ENCODE data around the gene CTIF. TPM values are rescaled to one million over a fixed set of nuclear protein-coding genes. Genes with fewer than 3 reads are reported as not detected.

Gene CTIF
- total and polyA plus RNA-seq, 2 experiments from 2014 or later = 8.6 to 14.4 TPM

DNA sequence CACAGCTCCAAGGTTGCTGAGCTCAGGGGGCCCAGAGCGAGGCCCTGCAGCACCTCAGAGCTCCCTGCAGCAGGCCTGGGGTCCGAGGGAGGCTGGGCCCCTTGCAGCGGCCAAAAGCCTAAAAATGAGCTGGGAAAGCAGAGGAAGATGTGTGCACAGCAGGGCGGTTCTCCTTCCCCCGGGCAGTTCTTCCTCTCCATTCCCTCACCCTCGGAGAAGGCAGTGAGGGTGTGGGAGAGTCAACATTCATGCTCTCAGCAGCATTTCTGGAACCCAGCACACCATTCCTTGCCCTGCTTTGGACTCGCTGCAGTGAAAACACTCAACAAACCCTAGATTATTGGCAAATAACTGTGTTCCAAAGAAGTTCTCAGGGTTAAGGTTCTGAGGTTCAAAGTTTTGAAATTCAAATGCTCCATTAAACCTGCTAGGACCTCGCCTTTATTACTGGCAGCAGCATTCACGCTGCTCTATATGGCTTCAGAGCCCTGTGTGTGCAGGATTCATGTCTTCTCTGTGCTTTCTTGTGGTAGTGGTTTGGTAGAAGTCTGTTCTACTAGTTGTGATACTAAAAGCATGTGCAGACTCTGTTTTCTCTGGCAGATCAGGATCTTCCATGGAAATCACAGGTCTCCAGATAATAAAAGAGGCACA is 79.1 kb downstream of the CTIF start:
- Histone ChIP-seq H4K20me1 (replicated peaks; ENCODE audit: insufficient read depth) (no peaks in the 10 kb centered on the region), H2AFZ (no peak overlapping the region), H3K79me2 (replicated peaks; ENCODE audit: insufficient read depth) (peaks cover 12% of the 10 kb centered on the region; the same call in 1 of the 2 replicates), H3K9me2 (ENCODE audit: insufficient read depth) (no peaks in the 10 kb centered on the region), H3F3A (replicated peaks; ENCODE audit: low read depth) (no peaks in the 10 kb centered on the region), H3K27me3 (ENCODE audit: insufficient read depth) (no peaks in the 10 kb centered on the region), H3K36me3 (ENCODE audit: insufficient read depth) (no peaks in the 10 kb centered on the region), H3K4me1 (ENCODE audit: insufficient read depth) (peaks cover 16% of the 10 kb centered on the region; the same call in 1 of the 2 replicates), H3K4me2 (no peak overlapping the region), H3K4me3 (no peak overlapping the region), H3K27ac (ENCODE audit: low read depth) (no peak overlapping the region; the same call in 1 of the 2 replicates)
- Mint-ChIP-seq H3K27me3 (ENCODE audit: insufficient read depth, low read depth, poor library complexity) (peaks cover 12% of the 10 kb centered on the region), H3K4me1 (peaks cover 51% of the 10 kb centered on the region), H3K4me3 (no peak overlapping the region), H3K9me3 (no peaks in the 10 kb centered on the region; the same call in 2 of the 3 replicates), H3K36me3 (ENCODE audit: low read depth) (no peaks in the 10 kb centered on the region), H3K27ac (no peak overlapping the region)
- ATAC-seq (no peak), DNase-seq (ENCODE audit: low spot score) (no peak)
- TF ChIP-seq POLR2AphosphoS5 (IDR thresholded peaks at IDR 0.05; ENCODE audit: low read depth) (no peak), ZNF114 (CRISPR knock-in tag; IDR thresholded peaks at IDR 0.05) (no peak), NANOG (IDR thresholded peaks at IDR 0.05; ENCODE audit: borderline replicate concordance) (no peak), EZH2 (IDR thresholded peaks at IDR 0.05; ENCODE audit: low read depth, unreplicated experiment) (no peak), REST (IDR thresholded peaks at IDR 0.05; ENCODE audit: unreplicated experiment) (no peak)
- TF ChIP-seq, protein P1, sequence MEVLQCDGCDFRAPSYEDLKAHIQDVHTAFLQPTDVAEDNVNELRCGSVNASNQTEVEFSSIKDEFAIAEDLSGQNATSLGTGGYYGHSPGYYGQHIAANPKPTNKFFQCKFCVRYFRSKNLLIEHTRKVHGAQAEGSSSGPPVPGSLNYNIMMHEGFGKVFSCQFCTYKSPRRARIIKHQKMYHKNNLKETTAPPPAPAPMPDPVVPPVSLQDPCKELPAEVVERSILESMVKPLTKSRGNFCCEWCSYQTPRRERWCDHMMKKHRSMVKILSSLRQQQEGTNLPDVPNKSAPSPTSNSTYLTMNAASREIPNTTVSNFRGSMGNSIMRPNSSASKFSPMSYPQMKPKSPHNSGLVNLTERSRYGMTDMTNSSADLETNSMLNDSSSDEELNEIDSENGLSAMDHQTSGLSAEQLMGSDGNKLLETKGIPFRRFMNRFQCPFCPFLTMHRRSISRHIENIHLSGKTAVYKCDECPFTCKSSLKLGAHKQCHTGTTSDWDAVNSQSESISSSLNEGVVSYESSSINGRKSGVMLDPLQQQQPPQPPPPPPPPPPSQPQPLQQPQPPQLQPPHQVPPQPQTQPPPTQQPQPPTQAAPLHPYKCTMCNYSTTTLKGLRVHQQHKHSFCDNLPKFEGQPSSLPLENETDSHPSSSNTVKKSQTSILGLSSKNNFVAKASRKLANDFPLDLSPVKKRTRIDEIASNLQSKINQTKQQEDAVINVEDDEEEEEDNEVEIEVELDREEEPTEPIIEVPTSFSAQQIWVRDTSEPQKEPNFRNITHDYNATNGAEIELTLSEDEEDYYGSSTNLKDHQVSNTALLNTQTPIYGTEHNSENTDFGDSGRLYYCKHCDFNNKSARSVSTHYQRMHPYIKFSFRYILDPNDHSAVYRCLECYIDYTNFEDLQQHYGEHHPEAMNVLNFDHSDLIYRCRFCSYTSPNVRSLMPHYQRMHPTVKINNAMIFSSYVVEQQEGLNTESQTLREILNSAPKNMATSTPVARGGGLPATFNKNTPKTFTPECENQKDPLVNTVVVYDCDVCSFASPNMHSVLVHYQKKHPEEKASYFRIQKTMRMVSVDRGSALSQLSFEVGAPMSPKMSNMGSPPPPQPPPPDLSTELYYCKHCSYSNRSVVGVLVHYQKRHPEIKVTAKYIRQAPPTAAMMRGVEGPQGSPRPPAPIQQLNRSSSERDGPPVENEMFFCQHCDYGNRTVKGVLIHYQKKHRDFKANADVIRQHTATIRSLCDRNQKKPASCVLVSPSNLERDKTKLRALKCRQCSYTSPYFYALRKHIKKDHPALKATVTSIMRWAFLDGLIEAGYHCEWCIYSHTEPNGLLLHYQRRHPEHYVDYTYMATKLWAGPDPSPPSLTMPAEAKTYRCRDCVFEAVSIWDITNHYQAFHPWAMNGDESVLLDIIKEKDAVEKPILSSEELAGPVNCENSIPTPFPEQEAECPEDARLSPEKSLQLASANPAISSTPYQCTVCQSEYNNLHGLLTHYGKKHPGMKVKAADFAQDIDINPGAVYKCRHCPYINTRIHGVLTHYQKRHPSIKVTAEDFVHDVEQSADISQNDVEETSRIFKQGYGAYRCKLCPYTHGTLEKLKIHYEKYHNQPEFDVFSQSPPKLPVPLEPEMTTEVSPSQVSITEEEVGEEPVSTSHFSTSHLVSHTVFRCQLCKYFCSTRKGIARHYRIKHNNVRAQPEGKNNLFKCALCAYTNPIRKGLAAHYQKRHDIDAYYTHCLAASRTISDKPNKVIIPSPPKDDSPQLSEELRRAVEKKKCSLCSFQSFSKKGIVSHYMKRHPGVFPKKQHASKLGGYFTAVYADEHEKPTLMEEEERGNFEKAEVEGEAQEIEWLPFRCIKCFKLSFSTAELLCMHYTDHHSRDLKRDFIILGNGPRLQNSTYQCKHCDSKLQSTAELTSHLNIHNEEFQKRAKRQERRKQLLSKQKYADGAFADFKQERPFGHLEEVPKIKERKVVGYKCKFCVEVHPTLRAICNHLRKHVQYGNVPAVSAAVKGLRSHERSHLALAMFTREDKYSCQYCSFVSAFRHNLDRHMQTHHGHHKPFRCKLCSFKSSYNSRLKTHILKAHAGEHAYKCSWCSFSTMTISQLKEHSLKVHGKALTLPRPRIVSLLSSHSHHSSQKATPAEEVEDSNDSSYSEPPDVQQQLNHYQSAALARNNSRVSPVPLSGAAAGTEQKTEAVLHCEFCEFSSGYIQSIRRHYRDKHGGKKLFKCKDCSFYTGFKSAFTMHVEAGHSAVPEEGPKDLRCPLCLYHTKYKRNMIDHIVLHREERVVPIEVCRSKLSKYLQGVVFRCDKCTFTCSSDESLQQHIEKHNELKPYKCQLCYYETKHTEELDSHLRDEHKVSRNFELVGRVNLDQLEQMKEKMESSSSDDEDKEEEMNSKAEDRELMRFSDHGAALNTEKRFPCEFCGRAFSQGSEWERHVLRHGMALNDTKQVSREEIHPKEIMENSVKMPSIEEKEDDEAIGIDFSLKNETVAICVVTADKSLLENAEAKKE (CRISPR knock-in tag; IDR thresholded peaks at IDR 0.05) = no peak
